HG02678 (cell line): ENCODE results near the gene SPATA2.

ENCODE experiments used
- ATAC-seq: cut with Tn5 transposase; IDR thresholded peaks from one replicate; pipeline ENCODE4 v1.9.1; 2021; ENCODE audit warnings: mild to moderate bottlenecking, moderate library complexity; ENCODE audit not compliant: unreplicated experiment

Gene SPATA2

DNA sequence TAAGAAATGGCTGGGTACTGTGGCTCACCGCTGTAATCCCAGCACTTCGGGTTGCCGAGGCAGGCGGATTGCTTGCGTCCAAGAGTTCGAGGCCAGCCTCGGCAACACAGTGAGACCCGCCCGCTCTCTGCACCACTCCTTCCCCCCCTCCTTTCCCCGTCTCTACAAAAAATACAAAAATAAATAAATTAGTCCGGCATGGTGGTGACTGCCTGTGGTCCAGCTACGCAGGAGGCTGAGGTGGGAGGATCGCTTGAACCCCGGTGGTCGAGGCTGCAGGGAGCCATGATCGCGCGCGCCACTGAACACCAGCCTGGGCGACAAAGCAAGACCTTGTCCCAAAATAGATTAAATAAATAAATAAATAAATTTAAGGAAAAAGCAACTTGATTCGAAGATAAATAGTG, 20.4 kb upstream of the SPATA2 start:
- peak; percentile 7 for ATAC-seq

- no peak for ATAC-seq
Observed at GRCh38 chr20:49929142-49929494, 13.8 kb upstream of the SPATA2 start.

DNA sequence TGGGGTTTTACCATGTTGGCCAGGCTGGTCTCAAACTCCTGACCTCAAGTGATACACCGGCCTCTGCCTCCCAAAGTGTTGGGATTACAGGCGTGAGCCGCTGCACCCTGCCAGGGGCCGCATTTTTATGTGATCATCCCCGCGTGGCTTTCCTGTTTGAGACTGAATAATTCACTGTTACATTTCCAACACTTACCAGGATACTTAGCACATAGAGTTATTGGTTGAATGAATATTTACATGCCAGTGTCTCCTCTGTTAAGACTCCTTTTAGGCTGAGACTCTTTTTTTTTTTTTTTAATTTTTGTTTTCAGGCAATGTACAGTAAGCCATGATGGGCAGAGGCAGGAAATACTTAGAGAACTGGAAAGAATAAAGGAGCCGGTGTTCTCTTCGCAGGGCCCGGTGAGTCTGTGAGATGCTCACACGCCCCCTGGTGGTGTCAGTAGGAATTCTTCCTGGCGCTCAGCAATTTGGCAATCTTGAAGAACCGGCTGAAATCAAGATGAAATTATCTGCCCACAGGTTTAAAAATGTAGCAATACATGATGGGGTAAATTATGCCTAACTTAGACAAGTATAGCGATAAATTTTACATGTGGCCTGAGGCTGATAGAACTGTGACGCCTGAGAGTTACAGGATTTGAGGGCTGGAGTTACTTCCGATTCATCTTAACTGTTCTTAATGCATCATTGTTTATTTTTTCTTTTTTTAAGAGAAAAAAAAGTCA, 13.2 kb upstream of the SPATA2 start:
- ATAC-seq, result no peak

DNA sequence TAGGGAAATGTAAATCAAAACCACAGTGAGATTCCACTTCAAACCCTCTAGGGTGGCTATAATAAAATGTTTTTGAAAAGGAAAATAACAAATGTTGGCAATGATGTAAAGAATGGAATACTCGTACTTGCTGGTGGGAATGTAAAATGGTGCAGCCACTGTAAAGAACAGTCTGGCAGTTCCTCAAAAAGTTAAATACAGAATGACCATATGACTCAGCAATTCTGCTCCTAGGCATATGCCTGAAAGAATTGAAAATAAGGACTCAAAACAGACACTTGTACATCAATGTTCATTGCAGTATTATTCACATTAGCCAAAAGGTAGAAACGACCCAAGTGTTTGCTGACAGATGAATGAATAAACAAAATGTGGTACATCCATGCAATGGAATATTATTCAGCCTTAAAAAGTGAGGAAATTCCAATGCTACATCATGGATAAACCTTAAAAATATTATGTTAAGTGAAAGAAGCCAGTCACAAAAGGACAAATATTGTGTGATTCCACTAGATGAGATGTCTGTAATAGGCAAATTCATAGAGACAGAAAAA, 10.6 kb upstream of the SPATA2 start:
- ATAC-seq, result no peak

GRCh38 chr20:49924247-49924646, 8.9 kb upstream of the SPATA2 start:
- no peak for ATAC-seq

- no peak for ATAC-seq
Observed at GRCh38 chr20:49919461-49919860, 4.1 kb upstream of the SPATA2 start.

GRCh38 chr20:49919009-49919408, 3.7 kb upstream of the SPATA2 start:
- no peak for ATAC-seq

DNA sequence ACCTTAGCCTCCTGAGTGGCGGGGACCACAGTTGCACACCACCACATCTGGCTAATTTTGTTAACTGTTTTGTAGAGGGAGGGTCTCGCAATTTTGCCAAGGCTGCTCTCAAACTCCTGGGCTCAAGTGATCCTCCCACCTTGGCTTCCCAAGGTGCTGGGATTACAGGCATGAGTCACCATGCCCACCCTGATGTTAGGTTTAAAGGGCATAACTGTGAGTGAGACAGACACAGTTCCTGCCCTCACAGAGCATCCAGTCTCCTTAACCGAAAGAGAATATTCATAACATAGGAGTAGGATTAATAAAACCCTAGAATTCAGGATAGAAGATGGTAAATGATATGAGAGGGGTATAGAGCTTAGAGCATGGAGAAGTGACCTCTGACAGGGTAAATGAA, 3.1 kb upstream of the SPATA2 start:
- no peak for ATAC-seq

DNA sequence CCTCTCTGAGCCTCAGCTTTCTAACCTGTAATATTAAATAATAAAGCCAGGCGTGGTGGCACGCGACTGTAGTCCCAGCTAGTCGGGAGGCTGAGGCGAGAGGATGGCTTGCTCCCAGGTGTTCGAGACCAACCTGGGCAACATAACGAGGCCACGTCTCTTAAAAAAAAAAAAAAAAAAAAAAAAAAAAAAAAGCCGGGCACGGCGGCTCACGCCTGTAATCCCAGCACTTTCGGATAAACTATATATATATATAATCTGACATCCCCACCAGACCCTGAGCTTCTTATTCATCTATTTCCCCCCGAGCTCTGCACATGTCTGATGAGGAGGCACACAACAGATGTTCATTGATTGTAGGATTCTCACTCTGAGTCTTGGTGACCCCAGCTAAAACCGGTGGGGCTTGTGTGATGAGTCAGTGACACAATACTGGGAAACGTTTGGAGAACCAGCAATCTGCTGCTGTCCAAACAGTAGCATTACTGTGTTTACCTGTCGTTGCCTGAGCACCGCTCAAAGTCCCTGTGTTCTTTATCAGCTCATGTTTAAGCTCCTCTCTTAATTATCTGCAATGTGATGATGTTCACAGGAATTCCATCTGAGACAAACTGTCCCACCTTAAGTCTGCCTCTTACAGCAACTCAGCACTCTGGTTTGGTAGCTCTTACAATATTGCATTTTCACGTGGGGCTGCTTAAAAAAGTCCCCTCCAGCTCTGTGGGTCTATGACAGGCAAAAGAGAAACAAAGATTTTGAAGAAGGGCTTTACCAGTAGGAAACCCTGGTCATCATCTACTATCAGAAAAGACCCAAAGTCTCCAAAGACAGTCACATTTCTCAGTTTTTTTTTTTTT, 1.0 kb upstream of the SPATA2 start:
- no peak for ATAC-seq

GRCh38 chr20:49915118-49915379, 280 bp downstream of the SPATA2 start:
- ATAC-seq, result peak; percentile 3

DNA sequence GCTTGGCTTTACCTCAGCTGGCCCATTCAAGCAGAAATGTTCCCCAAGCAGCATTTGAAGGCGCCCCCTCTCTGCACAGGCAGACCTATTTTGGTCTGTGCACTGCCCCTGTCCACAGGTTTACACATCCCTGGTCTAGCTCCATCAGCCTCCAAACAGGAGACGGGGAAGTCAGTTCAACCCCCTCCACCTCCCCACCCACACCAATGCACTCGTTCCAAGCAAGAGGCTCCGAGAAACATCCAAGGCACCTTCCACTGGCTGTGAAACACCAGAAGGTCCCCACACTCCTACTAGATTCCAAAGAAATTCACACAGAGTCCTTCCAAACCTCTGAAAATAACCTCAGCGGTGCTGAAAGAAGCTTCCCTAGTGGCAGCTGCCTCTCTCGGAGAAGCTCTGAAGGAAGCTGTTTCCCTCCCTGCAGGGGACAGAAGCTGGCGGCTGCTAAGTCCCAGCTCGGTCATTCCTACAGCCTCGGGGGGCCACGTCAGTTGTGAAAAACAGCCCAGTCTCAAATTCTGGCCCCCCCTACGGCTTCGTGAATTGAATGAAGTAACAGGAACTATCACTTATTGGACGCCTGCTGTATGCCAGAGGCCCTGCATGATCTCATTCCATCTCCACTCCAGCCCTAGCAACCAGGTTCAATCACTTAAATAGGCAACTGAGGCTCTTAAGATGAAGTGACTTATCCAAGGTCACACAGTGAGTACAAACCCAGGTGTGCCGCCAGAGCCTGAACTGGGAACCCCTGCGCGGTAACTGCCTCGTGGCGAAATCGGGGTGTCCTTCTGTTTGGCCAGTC, 815 bp downstream of the SPATA2 start:
- no peak for ATAC-seq

DNA sequence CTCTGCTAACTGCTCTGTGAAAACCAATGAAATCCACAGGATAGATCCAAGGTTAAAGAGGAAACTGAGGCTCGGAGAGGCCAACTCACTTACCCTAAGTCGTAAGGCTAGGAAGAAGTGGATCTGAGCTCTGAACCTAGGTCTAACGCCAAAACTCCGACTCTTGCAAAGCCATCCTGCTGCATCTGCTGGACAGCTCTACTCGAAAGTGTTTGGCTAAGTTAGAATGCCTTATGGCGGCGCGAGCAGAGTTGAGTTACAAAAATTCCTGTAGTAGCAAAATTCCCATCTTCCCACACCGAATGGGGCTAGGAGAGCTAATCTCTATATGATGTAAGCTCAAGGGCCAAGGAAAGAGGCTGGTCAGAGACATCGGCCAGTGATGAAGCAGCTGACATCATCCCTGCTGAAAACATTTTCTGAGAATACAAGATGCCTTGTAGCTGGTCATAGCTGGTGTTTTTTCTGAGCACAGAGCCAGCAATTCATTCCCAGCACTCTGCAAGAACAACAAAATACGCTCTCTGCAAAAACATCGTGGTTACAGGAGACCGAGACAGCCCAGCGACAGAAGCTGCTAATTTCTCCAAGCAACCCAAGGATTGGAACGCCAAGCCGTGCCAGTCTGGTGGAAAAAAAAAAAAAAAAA, 1.8 kb downstream of the SPATA2 start:
- no peak for ATAC-seq

DNA sequence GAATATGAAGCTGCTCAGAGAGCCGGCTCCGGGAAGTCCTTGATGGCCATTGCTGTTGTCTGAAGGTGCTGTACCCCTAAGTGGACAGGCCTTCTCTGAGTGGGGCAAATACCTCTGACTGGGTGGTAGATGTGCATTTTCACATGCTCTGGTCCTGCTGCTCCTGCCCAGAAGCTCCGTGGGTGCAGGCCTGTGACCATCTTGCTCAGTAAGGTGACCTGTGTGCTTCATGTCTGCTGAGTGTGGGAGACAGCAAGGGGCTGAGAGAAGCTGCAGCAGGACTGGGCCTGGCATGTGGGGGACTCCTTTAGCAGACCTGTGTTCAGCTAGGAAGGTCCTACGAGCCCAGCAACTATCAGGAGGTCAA, 5.0 kb downstream of the SPATA2 start:
- ATAC-seq, result no peak

GRCh38 chr20:49909499-49910339, 5.6 kb downstream of the SPATA2 start:
- ATAC-seq, result no peak

DNA sequence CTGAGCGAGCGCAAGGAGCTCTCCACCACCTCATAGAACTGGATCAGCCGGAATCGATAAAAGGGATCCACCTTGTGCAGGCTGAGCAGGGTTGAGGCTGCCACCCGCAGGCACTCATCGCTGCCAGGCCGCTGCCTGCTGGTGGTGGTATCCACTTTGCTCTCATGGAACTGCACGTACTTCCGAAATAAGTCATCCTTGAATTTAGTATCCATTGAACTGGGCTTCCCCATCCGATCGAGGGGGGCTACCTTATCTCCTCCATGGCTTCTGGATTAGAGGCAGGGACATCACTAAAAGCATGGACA, 7.1 kb downstream of the SPATA2 start:
- ATAC-seq, result no peak

DNA sequence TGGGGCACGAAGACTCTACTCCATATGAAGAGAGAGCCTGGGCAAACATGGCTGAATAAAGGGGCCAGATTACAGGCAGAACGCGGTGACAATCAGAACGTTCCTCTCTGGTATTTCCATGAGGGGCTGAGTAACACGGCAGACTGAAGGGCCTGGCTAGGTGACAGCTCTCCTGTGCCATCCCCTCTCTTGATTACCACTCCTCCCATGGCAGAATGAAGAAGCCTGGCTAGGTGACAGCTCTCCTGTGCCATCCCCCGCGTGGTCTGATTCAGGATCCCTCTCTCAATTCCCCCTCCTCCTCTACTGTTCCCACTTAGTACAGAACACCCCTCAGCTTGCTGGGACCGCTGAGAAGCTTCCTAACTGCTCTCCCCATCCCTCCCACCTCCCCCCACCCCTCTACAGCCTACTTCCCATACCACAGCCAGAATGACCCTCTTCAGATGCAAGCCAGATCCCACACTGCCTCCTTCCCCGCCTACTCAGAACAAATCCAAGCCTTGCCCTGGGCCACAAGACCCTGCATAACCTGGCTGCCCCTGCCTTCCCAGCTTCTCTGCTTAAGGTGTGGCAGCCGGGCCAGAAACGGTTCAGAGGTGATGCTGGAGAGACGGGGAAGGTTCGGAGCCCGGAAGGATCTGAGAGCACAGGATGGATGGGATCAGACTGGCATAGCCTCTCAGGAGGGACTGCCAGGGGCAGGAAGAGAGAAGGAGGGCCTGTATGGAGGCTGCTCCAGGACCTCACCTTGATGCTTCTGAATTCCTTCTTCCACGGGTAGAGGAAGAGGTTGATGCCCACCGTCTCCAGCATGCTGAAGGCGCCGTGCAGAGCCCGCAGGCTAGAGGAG, 7.7 kb downstream of the SPATA2 start:
- ATAC-seq, result no peak

GRCh38 chr20:49906615-49907154, 8.6 kb downstream of the SPATA2 start:
- no peak for ATAC-seq

- no peak for ATAC-seq
Observed at GRCh38 chr20:49906101-49906604, 9.2 kb downstream of the SPATA2 start.
